Eye (tissue), 1 donor: Measurements from ENCODE around the gene TBCE.
"Not testable (repeated sequence)": the region's sequence is repeated elsewhere in the genome, so short reads cannot be mapped to it uniquely, and the experiment has no call there.

ENCODE experiments used
- DNase-seq: peaks from one replicate; pipeline ENCODE4 v3.0.0-alpha.2; 2015

The TBCE gene

DNA sequence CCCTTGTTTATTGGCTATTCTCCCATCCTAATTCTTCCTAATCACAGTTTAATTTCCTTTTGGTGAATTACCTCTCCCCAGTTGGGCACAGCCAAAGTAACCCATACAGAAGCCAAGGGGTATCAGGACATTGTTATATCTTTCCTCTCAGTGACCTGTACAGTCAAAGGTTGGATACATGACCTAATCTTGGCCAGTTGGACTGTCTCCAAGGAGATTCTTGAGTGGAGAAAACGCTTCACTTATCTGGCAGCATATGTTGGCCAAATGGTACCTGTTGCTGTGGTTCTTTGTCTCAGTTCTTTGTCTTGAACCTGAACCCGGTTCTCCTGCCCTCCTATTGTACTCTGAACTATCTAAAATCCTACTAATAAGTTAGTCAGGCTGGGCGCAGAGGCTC, 15.3 kb upstream of the TBCE start:
- no peak for DNase-seq

DNA sequence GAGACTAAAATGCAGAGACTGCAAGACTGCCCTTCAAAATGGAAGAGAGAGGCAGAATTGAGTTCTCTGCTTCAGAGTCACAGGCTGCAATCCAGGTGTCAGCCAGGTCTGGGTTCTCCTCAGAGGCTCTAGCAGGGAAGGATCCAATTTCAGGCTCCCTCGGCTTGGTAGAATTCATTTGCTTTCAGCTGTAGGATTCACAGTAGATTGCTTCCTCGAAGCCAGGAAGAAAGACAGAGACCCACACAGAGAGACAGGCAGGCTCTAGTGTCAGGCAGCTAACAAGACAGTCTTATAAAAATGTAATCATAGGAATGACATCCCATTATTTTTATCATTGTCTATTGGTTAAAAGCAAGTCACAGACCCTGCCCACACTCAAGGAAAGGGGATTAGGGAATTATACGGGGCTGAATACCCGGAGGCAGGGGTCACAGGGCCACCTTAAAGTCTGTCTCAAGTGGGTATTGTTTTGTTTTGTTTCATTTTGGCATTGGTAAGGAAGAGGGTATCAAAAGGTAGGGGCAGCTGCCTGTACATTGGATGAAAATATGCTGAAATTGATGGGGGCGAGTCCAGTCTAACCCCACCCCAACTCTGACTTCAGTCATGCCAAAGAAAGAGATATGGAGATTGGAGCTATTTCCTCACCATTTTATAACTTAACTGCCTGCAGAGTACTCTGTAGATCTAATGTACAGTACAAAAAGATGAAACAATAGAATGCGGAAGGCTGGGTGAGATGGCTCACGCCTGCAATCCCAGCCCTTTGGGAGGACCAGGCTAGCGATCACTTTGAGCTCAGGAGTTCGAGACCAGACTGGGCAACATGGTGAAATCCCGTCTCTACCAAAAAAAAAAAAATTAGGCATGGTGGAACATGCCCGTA, 9.5 kb upstream of the TBCE start:
- DNase-seq = no peak

DNA sequence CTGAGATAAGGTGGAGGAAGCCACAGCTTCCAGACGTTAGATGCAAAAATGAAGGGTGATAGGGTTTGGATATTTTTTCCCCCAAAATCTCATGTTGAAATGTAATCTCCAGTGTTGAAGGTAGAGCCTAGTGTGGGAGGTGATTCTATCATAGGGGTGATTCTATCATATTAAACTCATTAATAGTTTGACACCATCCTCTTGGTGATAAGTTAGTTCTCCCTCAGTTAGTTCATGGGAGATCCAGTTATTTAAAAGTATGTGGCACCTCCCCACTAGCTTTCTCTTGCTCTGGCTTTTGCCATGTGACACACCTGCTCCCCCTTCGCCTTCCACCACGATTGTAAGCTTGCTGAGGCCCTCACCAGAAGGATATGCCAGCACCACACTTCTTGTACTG, 8.3 kb upstream of the TBCE start:
- no peak for DNase-seq

DNA sequence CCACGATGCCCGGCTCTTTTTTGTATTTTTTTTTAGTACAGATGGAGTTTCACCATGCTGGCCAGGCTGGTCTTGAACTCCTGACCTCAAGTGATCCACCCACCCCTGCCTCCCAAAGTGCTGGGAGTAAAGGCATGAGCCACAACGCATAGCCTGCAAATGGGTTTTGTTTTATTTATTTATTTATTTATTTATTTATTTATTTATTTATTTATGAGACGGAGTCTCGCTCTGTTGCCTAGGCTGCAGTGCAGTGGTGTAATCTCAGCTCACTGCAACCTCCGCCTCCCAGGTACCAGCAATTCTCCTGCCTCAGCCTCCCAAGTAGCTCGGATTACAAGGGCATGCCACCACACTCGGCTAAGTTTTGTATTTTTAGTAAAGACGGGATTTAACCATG, 3.0 kb upstream of the TBCE start:
- not testable (repeated sequence) for DNase-seq

- no peak for DNase-seq
These were observed 941 bp upstream of the TBCE start for GRCh38 chr1:235366286-235366685.

DNA sequence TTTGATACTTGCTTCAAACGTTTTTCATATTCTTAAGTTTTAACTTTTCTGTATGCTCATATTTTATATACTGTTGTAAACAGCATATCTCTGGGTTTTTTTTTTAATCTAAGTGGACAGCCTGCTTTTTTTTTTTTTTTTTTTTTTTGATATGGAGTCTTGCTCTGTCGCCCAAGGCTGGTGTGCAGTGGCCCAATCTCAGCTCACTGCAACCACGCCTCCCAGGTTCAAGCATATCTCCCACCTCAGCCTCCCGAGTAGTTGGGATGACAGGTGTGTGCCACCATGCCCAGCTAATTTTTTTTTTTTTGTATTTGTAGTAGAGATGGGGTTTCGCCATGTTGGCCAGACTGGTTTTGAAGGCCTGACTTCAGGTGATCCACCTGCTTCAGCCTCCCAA, 1.2 kb downstream of the TBCE start:
- DNase-seq = no peak

DNA sequence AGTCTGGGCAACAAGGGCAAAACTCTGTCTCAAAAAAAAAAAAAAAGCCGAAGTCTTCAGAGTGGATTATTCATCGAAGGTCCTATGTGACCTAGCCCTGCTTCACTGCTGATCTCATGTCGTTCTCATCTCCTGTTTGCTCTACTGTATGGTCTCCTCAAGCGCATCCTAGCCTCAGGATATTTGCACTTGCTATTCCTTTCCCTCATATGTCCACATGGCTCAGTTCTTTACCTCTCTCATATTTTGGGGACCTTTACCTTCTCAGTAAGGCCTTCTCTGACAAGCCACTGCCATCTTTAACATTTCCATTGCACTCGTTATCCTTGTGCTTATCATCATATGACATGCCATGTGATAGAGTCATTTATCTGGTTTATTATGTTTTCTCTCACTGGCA, 2.6 kb downstream of the TBCE start:
- no peak for DNase-seq

DNA sequence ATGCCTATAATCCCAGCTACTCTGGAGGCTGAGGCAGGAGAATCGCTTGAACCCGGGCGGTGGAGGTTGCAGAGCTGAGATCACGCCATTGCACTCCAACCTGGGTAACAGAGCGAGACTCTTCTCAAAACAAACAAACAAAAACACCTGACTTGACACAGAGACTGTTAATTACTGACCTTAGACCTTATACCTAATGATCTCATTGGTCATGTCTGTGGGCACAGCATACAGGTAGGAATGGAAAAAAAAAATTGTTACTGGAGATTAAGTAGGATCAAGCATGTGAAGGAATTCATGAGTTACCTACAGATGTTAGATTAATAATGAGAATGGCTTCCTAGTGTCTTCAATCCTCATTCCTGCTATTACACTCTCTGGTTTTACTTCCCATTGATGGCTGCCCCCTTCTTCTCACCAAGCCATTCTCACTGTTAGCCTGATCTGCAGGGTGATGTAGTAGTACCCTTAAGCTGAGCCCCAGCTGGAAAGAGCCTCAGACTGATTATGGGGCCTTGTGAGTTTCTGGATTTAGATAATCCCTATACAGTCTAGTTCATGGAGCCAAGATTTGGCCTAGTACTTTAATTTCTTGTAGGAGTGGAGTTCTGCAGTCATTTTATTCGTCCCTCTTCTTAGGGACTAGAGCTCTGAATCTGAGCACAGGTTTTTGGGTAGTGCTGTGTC, 8.8 kb downstream of the TBCE start:
- no peak for DNase-seq

GRCh38 chr1:235378134-235378735, 11.0 kb downstream of the TBCE start:
- not testable (repeated sequence) for DNase-seq

DNA sequence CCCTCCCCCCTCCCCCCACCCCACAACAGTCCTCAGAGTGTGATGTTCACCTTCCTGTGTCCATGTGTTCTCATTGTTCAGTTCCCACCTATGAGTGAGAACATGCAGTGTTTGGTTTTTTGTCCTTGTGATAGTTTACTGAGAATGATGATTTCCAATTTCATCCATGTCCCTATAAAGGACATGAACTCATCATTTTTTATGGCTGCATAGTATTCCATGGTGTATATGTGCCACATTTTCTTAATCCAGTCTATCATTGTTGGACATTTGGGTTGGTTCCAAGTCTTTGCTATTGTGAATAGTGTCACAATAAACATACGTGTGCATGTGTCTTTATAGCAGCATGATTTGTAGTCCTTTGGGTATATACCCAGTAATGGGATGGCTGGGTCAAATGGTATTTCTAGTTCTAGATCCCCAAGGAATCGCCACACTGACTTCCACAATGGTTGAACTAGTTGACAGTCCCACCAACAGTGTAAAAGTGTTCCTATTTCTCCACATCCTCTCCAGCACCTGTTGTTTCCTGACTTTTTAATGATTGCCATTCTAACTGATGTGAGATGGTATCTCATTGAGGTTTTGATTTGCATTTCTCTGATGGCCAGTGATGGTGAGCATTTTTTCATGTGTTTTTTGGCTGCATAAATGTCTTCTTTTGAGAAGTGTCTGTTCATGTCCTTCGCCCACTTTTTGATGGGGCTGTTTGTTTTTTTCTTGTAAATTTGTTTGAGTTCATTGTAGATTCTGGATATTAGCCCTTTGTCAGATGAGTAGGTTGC, 14.9 kb downstream of the TBCE start:
- DNase-seq = not testable (repeated sequence)

DNA sequence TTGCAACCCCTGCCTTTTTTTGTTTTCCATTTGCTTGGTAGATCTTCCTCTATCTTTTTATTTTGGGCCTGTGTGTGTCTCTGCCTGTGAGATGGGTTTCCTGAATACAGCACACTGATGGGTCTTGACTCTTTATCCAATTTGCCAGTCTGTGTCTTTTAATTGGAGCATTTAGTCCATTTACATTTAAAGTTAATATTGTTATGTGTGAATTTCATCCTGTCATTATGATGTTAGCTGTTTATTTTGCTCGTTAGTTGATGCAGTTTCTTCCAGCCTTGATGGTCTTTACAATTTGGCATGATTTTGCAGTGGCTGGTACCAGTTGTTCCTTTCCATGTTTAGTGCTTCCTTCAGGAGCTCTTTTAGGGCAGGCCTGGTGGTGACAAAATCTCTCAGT, 18.4 kb downstream of the TBCE start:
- not testable (repeated sequence) for DNase-seq

DNA sequence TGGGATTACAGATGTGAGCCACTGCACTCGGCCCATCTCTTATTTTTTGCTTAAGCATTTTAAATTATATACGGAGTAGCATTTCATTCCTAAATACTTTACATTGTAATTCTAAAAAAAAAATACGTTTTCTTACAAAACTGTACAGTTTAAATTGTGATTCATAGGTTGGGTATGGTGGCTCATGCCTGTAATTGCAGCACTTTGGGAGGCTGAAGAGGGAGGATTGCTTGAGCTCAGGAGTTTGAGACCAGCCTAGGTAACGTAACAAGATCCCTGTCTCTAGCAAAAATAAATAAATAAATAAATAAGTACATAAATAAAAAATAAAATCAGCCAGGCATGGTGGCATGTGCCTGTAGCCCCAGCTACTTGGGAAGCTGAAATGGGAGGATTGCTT, 24.6 kb downstream of the TBCE start:
- DNase-seq = no peak

GRCh38 chr1:235397733-235398132, 30.5 kb downstream of the TBCE start:
- DNase-seq = no peak

- DNase-seq = no peak
These were observed 32.4 kb downstream of the TBCE start for GRCh38 chr1:235399661-235400060.

- peak; percentile 38 for DNase-seq
These were observed 34.0 kb downstream of the TBCE start for GRCh38 chr1:235401251-235401650.

DNA sequence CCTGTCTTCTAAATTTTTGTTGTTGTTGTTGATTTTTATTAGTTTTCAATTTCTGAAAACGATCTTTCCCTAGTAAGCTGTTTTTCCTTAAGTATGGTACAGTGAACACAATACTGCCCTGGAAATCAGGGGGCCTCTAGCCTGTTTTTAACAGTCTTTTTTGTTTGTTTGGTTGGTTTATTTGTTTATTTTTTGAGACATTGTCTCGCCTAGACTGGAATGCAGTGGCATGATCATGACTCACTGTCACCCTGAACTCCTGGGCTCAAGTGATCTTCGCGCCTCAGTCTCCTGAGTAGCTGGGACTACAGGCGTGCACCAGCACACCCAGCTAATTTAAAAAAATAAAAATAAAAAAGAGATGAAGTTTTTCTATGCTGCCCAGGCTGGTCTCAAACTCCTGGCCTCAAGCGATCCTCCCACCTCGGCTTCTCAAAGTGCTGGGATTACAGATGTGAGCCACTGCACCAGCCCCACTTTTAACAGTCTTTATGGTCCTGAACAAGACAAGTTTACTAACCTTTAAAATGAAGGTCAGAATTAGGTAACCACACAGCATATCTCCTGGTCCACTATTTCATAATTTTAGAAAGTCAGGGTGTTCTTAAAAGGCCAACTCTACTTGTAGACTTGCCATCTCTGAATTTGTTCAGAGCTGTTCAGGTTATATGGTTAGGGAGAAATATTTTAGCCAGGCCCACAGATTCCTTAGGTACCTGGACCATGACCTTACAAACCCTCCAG, 35.4 kb downstream of the TBCE start:
- DNase-seq = no peak

GRCh38 chr1:235403593-235403992, 36.4 kb downstream of the TBCE start:
- no peak for DNase-seq

GRCh38 chr1:235404190-235404589, 37.0 kb downstream of the TBCE start:
- no peak for DNase-seq

DNA sequence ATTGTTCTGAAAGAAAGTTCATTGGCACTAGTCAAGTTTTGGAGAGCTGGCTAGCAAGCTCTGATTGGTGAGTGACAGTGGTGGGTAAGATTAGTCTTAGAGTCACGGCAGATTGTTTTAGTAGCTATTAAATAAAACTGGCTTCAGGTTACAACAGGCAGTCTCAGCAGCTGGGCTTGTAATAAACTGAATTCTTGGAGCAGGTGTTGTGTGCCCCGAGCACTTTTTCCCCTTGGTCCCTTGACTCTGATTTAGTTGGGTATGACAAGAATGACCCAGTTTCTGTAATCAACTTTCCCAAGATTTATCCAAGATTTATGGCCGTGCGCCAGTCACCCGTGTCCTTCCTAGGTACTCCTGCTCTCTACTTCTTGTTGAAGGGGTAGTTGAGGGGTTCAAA, 40.2 kb downstream of the TBCE start:
- no peak for DNase-seq

DNA sequence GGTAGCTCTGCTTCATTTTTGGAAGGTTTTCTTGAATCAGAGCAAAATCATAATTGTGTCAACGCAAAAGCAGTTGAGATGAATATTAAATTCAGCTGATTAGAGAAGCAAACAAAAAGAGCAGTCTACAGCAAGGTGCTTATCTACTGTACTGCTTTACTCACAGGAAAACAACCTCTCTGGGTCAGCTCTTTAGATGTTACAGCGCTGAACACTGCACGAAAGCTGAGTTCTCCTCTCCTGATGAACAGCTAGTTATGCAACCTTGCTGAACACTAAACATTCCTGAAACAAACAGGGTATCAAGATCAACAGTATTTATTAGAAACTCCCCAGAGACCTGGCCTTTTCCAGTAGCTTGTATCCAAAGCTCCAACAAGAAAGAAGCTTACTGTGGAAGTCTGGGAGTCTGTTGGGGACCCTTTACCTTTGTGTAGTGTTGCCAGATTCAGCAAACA, 41.3 kb downstream of the TBCE start:
- no peak for DNase-seq

GRCh38 chr1:235409042-235409820, 42.0 kb downstream of the TBCE start:
- DNase-seq = no peak
